HG03060 (cell line): ENCODE results near the gene UGGT1.
A peak's percentile ranks its signal among the peaks of the same experiment; 100 is the strongest.

ENCODE experiments used
- ATAC-seq: cut with Tn5 transposase; IDR thresholded peaks from one replicate; pipeline ENCODE4 v1.9.1; 2021; ENCODE audit warnings: low read depth, moderate number of reproducible peaks; ENCODE audit not compliant: unreplicated experiment

The UGGT1 gene

DNA sequence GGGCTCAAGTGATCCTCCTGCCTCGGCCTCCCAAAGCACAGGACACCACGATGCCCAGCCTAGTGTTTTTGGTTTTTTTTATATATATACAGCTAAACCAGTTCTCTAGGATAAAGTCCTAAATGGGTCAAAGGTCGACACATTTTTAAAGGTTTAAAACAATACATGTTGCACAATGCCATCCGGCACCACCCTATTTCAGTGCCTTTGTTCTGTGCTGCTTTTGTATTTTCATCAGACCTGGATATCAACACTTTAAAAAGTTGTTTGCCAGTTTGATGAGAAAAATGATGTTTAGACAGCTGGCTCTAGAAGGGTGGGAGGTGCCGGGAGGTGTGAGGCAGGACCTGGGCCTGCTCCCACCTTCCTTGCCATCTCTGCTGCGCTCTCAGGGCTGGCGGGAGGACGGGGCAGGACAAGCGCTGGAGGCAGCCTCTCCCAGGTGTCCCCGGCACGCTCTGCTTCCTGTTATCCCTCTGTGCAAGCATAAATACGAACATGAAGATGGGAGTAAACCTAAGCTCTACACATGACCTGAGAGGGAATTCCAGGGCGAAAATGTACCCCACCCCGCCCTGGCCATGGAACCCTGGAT, 124.0 kb downstream of the UGGT1 start:
- ATAC-seq, result no peak

DNA sequence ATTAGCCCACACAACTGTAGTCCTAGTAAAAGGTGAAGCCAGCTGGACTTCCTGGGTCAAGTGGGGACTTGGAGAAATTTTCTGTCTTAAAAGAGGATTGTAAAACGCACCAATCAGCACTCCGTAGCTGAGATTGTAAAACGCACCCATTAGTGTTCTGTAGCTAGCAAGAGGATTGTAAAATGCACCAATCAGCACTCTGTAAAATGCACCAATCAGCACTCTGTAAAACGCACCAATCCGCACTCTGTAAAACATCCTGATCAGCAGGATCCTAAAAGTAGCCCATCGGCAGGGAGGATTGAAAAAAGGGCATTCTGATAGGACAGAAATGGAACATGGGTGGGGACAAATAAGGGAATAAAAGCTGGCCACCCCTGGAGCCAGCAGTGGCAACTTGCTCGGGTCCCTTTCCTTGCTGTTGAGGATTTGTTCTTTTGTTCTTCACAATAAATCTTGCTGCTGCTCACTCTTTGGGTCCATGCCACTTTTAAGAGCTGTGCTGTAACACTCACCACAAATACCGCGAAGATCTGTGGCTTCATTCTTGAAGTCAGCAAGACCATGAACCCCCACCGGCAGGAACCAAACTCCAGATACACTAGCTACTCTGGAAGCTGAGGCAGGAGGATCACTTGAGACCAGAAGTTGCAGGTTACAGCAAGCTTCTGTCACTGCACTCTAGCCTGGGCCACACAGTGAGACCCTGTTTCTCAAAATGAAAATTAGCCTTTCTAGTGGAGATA, 125.1 kb downstream of the UGGT1 start:
- no peak for ATAC-seq

DNA sequence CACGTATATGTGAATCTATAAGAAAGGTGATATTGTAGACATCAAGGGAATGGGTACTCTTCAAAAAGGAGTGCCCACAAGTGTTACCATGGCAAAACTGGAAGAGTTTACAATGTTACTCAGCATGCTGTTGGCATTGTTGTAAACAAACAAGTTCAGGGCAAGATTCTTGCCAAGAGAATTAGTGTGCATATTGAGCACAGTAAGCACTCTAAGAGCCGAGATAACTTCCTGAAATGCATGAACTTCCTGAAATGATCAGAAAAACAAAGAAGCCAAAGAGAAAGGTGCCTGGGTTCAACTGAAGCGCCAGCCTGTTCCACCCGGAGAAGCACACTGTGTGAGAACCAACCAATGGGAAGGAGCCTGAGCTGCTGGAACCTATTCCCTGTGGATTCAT, 126.7 kb downstream of the UGGT1 start:
- ATAC-seq, result no peak

DNA sequence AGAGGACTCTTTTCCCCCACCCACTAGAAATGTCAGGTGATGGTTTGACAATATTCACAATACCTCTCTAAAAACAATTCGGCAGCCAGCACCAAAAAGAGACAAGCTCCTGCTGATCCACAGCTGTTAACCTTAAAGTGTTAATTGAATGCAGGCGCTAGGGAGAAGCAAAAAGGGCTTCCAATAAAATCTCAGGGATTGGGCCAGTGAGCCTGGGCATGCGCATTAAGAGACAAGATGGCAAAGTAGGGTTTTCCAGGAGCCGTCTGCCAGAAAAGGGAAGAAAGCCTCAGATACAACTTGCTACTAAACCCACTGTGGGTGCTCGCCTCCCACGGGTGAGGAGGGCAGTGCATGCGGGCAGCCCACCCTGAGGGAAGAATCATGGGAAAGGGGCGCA, 128.9 kb downstream of the UGGT1 start:
- ATAC-seq, result no peak

DNA sequence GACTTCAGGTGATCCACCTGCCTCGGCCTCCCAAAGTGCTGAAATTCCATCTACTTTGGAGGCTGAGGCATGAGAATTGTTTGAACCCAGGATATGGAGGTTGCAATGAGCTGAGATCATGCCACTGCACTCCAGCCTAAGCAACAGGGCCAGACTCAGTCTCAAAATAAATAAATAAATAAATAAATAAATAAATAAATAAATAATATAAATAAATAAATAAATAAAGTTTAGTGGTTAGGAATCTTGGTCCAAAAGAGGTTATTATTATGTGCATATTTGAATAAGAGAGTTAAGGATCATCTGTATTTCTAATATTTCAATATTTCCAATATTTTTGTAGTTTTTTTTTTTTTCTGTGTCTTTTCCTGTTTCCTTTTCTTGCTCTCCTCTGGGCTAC, 136.9 kb downstream of the UGGT1 start:
- ATAC-seq, result no peak

DNA sequence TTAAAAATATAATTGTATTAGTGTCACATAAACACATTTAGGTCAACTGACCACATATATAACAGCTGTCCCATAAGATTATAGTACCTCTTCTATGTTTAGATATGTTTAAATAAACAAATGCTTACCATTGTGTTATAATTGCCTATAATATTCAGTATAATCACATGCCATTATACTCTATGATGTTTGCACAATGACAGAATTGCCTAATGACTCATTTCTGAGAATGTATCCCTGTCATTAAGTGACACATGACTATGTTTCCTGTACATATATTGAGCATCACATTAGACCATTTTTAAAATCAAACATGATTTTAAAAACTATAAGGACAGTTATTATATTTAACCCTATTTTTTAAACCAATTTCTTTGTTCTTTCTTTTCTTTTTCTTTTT, 137.9 kb downstream of the UGGT1 start:
- no peak for ATAC-seq

DNA sequence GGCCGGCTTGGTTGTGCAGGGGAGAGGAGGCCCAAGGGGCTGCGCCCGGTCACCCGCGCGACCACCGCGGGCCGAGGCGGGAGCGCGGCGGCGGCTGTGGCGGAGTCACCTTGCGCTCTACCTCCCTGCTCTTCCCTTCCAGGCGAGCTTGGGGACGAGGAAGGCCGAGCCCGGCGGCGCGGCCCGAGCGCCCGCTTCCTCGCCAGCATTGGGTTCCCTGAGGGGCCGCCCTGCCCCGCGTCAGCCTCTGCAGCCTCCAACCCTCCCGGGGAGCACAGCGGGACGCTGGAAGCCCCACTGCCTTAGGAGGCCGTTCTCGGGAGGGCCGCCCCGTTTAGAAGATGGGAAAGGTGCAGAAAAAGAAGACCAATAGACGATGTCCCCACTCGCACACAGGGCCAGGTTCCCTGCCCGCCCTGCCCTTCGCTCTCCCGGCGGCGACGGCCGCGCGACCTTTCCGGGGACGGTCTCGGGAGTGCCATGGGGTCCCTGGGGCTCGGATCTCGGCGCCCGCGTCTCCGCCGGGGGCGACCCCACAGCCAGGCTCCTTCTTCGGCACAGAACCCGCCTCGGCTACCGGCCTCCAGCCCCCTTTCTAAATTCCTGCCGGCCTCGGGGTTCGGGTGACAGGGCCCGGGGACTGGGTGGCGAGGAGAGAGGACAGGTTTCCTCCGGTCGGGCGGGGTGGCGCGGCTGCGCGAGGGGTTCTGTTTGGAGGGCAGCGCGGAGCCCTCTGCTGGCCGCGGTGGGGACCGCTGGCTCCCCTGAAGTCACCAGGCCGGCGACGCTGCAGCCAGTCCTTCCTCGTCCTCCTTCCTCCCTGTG, 142.2 kb downstream of the UGGT1 start:
- peak; percentile 82 for ATAC-seq

DNA sequence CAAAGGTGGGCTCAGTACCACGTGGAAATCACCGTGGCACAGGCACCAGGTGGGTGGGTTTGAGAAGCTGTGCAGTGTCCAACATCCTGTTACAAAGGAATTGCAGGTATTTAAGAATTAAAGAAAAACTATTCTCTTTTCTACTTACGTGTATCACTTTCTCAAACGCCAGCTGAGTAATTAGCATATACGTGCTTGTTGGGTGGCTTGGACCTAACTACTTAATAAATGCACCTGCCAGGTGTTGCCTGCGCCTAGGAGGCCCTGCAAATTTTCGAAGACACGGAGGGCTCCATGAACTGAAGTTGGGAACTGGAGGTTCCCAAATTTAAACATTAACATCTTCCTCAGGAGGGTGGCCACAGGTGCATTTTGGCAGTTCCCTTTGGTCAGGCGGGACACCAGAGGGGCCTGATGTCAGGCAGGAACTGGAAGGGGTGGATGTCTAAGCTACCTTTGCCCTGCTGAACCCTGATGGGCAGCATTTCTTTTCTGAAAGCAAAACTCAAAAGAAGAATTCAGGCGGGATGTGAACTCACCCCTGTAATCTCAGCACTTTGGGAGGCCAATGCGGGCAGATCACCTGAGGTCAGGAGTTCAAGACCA, 142.9 kb downstream of the UGGT1 start:
- ATAC-seq, result no peak

DNA sequence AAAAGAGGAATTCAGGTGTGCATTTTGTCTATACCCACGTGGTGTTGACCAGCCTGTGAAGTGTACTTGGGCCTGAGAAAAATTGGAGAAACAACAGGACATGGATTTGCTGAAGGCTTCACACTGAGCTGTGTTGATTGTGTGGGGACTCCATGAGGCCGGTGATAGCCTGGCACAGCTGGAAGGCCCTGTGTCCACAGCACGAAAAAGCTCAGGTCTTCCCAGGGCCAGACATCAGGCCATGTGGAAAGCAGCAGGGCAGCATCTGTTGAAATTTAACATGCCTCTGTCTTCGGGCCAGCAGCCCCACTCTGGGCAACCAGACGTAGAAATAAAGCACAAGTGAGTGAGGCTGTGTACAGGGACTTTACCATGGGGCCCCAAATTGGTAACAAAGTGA, 143.6 kb downstream of the UGGT1 start:
- ATAC-seq, result no peak

DNA sequence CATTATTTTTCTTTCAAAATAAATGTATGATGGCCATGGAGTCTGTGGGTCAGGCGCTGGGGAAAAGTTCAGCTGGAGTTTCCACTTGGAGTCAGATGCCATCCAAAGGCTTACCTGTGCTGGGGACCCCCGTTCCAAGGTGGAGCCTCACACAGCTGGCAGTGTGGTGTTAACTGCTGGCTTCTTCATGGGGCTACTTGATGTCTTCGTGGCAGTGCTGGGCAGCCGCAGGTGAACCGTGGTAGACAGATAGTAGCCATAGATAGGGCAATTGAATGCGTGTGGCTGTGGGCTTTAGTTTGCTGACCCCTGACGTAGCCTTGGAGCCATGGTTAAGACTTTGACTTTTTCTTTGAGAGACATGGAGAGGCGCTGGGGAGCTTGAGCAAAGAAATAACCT, 144.6 kb downstream of the UGGT1 start:
- ATAC-seq, result no peak

DNA sequence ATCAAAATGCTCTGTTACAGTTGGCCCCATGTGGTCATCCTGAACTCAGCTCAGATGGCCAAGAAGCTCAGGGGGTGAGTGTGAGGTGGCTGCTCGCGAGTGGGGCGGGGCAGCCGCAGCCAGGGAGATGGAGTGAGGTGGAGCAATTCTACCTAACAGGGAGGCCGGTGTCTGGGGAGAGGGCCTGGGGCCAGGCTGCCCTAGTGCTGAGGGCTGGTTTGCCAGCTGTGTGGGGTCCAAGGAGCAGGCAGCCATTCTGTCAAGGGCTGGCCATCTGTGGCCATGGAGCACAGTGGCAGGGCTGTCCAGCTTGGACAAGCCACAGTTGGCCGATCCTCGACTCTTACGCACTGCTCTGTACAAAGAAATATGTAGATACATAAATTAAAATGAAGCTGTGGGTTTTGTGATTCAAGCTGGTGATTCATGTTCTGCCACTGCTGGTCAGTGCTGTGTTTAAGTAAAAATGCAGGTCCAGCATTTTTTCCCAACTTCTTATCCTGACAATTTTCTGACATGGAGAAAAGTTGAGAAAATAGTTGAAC, 145.6 kb downstream of the UGGT1 start:
- no peak for ATAC-seq

DNA sequence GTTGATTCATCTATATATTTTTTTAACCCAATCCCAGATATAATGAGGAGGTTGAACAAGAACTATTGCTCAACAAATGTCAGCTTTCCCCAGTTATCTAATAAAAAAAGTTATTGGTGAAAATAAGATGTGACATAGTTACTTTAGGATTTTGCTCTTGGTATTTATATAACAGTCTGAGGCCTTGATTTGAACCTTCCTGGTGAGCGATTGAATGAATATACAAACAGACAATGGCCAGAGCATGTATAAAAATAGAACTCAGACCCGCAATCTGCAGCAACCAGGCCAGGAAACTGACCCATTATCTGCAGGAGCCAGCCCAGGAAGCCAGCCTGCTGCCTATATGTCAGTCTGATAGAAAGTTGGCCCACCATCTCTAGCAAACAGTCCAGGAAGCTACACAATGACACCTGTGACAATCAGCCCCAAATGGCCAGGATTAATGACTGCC, 146.1 kb downstream of the UGGT1 start:
- no peak for ATAC-seq

DNA sequence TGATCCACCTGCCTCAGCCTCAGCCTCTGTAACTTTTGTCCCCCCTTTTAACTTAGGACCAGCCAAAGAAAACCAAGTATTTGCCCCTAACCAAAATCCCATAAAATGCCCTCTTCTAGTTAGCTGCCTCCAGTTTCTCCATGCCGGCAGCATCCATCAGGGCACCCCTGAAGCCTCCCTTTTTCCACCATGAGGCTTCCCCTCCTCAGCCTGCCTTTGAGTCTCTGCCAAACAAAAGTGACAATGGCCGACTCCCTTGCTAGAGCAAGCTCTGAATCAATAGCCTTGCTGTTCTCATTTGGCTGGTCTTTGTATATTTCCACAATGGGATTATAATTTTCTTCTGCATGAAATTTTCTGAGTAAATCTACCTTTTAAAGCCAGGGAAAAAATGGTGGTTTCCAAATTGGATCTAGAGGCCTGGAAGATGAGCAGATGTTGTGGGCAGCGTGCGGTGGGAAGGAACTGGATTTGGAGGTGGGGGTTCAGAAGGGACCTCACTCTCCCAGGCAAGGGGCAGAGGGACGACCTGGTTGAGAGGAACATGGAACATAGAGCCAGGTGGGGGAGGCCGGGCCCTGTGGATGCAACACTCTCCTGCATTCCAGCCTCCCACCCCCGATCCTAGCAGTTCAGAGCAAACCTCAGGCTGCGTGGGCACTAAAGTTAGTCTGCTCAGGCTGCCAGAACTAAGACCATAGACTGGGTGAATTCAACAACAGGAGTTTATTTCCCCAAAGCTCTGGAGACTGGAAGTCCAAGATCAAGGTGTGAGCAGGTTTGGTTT, 147.1 kb downstream of the UGGT1 start:
- no peak for ATAC-seq

DNA sequence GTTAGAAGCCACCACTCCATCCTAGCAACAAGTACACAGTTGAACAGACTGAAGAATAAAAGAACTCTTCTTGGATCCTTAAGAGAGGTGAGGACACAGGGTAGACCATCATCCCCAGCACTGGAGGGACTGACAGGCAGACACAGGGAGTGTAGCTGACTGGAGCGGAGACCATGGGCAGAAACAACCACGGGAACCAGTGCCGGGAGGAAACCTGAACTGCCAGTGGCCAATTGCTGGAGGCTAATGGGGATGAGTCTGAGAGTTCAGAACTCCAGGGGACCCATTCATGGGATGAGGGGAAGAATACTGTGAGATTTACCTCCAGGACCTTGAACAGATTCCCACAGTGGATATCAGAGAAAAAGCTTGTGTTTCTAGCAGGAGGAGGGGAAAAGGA, 150.9 kb downstream of the UGGT1 start:
- no peak for ATAC-seq
